GM12801 (cell line): ENCODE results near the gene CS.

Experiments
- TF ChIP-seq, protein P1 (sequence below): IDR thresholded peaks from one replicate; pipeline ENCODE4 v1.5.1; 2011; ENCODE audit warnings: control low read depth; ENCODE audit not compliant: insufficient read length; ENCODE audit errors: extremely low read depth

Gene CS

DNA sequence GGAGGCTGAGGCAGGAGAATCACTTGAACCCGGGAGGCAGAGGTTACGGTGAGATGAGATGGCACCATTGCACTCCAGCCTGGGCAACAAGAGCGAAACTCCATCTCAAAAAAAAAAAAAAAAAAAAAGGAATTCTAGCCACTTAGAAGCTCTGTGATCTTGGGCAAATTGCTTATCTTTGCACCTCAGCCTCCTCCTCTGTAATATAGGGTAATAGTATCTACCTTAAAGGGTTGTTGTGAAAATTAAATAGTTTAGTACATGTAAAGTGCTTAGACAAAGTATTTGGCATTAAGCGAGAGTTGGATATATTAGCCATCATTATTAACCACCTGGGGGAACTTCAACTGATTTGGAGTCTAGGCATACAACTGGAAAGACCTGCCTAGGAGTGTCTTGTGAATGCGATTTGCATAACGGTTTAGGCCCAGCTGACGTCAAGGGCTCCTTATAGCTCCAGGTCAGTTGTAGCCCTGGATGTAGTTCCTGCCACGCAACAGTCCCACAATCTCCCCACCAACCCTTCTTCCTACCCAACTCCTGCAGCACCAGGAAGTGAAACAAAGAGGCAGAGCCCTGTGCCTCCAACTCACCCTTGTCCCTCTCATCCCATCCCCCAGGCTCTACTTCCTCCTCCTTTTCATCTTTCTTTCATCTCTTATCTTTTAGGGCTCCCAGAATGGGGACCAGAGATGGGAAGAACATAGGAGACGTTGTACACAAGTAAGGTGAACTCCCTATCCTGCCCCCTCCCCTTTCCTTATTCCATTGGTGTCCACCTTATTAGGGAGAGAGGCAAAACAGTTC is 36.4 kb upstream of the CS start:
- TF ChIP-seq, protein P1, sequence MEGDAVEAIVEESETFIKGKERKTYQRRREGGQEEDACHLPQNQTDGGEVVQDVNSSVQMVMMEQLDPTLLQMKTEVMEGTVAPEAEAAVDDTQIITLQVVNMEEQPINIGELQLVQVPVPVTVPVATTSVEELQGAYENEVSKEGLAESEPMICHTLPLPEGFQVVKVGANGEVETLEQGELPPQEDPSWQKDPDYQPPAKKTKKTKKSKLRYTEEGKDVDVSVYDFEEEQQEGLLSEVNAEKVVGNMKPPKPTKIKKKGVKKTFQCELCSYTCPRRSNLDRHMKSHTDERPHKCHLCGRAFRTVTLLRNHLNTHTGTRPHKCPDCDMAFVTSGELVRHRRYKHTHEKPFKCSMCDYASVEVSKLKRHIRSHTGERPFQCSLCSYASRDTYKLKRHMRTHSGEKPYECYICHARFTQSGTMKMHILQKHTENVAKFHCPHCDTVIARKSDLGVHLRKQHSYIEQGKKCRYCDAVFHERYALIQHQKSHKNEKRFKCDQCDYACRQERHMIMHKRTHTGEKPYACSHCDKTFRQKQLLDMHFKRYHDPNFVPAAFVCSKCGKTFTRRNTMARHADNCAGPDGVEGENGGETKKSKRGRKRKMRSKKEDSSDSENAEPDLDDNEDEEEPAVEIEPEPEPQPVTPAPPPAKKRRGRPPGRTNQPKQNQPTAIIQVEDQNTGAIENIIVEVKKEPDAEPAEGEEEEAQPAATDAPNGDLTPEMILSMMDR, result no peak

DNA sequence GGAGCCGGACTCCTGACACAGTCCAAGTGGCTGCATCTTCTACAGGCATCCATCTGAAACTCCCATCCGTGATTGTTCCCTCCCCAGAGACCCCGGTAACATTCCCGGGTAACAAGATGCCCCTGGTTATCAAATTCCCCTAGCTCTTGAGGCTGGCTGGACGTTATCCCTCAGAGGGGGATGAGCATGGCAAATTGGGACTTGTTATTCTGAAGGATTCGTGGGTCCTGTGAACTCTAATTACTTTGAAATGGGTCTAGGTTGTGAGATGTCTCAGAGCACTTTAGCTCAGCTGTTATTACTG is 34.3 kb upstream of the CS start:
- TF ChIP-seq, protein P1, result no peak

DNA sequence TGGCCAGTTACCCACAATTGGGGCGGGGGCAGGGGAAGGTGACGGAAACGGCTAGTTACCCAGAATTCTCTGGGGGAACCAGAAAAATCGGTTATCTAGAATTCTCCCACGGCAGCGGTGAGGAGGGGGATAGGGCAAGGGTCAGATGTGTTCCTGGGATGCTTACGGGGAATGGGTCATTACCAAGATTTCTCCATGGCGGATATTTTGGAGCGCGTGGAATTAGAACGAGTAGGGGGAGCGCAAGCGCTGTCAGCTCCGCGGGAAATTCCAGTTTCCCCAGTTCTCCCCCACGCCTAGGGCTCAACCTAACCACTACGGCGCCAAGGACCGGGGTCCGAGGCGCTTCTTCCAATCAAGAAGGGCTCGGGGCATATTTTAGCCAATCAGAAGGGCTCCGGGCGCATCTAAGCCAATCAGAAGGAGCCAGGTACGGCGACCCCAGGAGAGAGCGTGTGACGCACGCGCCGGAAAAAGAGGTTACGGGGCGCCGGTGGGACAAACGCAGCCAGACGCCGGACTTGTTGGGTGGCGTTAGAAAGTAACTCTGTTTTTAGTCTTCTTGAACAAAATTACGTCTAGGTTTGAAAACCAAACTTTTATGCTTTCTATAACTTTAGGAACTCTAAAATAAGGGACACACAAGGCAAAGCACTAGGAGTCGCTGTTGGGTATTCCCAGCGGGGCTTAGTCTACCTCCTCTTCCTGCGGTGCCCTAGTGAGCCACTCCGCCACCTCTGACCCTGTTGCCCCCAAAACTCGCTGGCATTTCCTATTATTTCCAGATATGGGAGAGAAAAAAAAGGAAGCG is 33.8 kb upstream of the CS start, which contains the start of gene PAN2:
Gene PAN2 (minus strand): TSS at position 322 of the 811 bp plus-strand sequence. CDS start 906 bp downstream, outside the sequence.
- TF ChIP-seq, protein P1, result no peak

DNA sequence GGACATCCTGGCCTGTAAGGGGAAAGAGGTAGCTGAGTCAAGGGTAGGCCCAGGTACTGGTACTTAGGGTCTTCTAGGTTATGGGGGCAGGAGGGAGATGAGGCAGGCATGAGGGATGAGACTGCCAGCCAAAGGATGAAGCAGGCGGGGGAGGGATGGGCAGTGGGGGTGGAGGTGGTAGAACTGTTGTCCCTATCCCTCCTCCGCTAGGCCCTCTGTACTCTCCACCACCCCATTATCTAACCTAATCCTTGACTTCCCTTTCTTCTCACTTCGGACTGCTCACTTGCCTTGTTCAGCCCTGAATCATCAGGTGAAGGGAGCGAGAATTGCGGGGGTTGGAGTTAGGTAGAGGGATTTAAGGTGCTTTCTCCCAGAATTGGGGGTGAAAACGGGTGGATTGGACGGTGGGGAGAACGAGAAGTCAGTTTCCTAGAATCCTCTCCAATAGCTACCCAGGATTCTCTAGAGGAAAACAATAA is 33.1 kb upstream of the CS start:
- TF ChIP-seq, protein P1, result no peak

DNA sequence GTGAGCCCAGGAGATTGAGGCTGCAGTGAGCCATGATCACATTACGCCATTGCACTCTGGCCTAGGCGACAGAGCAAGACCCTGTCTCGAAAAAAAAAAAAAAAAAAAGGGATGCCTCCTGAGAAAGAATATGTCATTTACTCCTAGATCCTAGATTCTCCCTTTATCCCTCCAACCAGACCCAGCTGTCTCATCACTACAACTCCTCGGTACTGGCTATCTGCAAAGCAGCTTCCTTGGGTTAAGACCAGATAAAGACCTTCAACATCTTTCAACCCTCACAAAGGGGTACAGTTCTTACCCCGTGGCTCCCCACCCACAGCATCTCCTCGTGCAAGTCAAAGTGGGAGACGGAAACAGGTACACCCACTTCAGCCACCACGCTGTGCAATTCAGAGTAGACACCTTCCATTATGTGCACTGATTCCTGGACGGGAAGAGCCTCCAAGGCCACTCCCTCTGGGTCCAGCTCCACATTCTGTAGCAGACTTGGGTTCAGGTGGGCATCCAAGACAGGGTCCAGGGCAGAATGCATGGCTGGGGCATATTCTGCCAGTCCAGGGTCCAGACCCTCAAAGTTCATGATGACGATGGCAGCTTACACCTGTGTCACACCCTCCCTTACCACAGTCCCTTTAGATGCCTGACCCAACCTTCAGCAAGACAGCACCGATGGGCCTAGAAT is 32.5 kb upstream of the CS start:
- TF ChIP-seq, protein P1, result no peak

DNA sequence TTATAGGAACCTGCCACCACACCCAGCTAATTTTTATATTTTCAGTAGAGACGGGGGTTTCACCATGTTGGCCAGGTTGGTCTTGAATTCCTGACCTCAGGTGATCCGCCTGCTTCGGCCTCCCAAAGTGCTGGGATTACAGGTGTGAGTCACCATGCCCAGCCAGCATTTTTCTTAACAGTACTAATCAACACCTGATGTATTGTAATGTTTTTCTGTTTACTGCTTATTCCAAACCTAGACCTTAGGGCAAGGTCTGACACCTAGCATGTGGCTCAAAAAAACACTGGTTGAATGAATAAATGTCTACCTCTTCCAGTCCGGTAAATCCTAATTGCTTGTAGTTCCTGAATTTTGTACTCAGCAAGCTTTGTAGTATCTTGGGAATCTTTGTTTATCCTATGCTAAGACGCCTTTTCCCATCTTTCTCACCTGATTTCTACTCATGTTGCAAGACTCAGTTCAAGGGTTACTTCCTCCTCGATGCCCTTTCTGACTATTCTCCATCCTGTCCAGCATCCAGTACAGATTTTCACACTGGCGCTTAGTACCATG is 30.9 kb upstream of the CS start:
- TF ChIP-seq, protein P1, result no peak

DNA sequence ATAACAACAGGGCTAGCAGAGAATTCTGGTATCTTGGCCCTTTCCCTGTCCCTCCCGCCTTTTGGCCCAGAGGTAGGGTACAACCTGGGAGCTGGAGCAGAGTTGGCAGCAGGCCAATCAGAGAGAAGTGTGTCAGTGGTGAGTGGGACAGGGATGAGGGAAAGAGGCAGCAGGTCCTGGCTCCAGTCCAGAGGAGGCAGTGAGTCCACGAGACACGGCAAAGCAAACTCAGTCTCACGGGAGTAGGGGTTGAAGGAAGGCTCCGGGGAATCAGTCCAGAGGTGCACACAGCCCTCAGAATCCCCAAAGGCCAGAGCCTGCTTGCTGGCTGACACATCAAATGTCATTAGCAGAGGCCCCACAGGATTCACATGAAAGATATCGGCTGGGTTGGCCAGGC is 26.4 kb upstream of the CS start:
- TF ChIP-seq, protein P1, result no peak
